ENCODE results near the gene LDB2.

Gene LDB2

DNA sequence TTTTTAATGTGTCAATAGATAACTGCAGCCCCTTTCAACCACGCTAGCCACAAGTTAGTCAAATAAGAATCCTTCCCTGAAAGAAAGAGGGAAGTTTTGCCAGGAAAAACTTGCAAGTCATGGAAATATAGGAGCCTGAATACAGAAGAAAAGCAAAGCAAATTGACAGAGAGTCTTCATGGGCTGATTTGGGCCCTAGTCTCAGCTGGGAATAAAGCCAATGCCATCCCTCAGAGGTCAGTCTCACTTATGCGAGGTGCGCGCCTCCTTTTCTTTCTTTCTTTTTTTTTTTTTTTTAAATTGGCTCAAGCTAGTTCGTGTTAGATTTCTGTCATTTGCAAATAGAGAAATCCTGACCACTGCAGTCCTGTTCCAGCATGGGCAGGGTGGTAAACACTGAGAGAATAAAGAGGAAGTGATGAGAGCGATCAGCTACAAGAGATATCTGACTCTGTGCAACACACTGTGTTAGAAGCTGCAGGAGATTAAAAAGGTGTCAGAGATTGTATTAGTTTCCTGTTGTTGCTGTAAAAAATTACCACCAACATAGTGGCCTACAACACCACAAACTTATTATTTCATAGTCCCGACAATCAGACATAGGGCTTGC lies 299.7 kb downstream of the LDB2 start:
- Histone ChIP-seq H3K27ac (no peak overlapping the region), H3K9me3 (ENCODE audit: severe bottlenecking) (no peaks in the 10 kb centered on the region), H3K27me3 (ENCODE audit: insufficient read depth, low read depth, severe bottlenecking) (no peaks in the 10 kb centered on the region), H3K4me3 (ENCODE audit: low read depth, low read length) (no peak overlapping the region), H3K36me3 (no peaks in the 10 kb centered on the region)
- no peak for DNase-seq
- TF ChIP-seq, protein P1, sequence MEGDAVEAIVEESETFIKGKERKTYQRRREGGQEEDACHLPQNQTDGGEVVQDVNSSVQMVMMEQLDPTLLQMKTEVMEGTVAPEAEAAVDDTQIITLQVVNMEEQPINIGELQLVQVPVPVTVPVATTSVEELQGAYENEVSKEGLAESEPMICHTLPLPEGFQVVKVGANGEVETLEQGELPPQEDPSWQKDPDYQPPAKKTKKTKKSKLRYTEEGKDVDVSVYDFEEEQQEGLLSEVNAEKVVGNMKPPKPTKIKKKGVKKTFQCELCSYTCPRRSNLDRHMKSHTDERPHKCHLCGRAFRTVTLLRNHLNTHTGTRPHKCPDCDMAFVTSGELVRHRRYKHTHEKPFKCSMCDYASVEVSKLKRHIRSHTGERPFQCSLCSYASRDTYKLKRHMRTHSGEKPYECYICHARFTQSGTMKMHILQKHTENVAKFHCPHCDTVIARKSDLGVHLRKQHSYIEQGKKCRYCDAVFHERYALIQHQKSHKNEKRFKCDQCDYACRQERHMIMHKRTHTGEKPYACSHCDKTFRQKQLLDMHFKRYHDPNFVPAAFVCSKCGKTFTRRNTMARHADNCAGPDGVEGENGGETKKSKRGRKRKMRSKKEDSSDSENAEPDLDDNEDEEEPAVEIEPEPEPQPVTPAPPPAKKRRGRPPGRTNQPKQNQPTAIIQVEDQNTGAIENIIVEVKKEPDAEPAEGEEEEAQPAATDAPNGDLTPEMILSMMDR (IDR thresholded peaks at IDR 0.05; ENCODE audit: low read depth, low read length), result no peak

DNA sequence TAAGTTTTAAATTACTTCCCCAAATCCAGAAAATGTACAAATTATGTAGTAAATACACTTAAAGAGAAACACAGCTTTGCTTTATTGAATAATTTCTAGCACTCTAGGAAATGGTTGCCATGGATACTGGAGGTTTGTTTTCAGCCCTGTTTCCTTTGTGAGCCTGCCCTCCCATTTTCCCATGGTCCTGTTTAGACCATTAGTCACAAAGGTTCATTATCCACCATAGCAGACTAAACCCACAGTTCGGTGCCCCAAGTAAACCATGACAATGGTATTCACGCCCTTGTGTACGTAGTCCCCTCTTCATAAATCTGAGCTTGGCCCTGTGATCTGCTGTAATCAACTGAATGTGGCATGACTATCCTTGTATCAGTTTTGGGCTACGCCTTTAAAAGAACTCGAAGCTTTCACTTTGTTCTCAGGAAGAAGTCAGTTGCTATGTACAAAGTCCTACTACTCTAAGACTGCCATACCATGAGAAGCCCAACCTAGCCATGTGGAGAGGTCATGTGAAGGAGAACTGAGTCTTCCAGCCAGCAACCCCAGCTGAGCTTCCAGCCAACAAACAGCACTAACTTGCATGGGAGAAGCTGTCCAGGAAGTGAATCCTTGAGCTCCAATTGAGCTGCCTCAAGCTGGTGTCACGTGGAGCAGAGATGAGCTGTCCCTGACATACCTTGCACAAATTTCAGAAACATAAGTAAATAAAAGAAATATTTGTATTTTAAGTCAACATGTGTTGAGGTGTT lies 300.4 kb downstream of the LDB2 start:
- no peak for DNase-seq
- TF ChIP-seq, protein P1 (IDR thresholded peaks at IDR 0.05; ENCODE audit: low read depth, low read length), result no peak
- Histone ChIP-seq H3K9me3 (ENCODE audit: severe bottlenecking) (no peaks in the 10 kb centered on the region), H3K27me3 (ENCODE audit: insufficient read depth, low read depth, severe bottlenecking) (no peaks in the 10 kb centered on the region), H3K4me3 (ENCODE audit: low read depth, low read length) (no peak overlapping the region), H3K36me3 (no peaks in the 10 kb centered on the region), H3K27ac (no peak overlapping the region)

DNA sequence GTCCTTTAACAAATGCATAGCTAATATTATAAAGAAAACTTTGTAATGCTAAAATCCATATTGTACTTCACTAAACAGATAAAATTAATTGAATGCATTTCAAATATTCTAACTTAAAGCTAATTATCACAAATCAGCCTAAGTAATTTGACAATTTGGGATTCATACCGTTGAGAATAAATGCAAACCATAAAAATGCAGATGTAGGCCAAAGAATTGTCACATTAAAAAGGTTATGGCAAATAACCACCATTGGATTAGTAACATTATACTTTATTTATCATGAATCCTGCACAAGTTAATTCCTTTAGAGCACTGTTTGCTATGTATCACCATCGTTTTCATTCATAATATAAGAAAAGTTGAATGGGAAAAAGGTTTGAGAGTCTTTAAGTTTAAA lies 301.0 kb downstream of the LDB2 start:
- no peak for DNase-seq
- TF ChIP-seq, protein P1 (IDR thresholded peaks at IDR 0.05; ENCODE audit: low read depth, low read length), result no peak
- Histone ChIP-seq H3K36me3 (no peaks in the 10 kb centered on the region), H3K27me3 (ENCODE audit: insufficient read depth, low read depth, severe bottlenecking) (no peaks in the 10 kb centered on the region), H3K4me3 (ENCODE audit: low read depth, low read length) (no peak overlapping the region), H3K9me3 (ENCODE audit: severe bottlenecking) (no peaks in the 10 kb centered on the region), H3K27ac (no peak overlapping the region)

DNA sequence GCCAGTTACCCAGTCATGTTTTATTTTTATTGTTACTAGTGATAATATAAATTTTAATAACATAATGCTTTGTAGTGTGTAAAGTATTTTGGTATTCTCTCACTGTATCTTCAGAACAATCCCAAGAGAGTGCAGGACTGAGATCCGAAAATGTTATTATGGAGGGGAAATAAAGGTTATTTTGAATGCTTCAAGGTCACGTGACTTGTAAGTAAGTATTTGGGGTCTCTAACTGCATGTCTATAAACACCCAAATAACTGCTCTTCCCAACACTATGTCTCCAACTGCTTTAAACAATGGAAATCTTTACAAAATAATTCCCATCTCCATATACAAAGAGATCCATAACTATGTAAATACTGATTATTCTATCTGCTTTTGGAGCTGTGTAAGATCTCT lies 302.2 kb downstream of the LDB2 start:
- H3K27me3 ChIP-seq (ENCODE audit: insufficient read depth, low read depth, severe bottlenecking), result no peaks in the 10 kb centered on the region
- H3K27ac ChIP-seq, result no peak overlapping the region
- H3K36me3 ChIP-seq, result no peaks in the 10 kb centered on the region
- DNase-seq, result no peak
- no peak overlapping the region for H3K4me3 ChIP-seq (ENCODE audit: low read depth, low read length)
- no peaks in the 10 kb centered on the region for H3K9me3 ChIP-seq (ENCODE audit: severe bottlenecking)
- TF ChIP-seq, protein P1 (IDR thresholded peaks at IDR 0.05; ENCODE audit: low read depth, low read length), result no peak

DNA sequence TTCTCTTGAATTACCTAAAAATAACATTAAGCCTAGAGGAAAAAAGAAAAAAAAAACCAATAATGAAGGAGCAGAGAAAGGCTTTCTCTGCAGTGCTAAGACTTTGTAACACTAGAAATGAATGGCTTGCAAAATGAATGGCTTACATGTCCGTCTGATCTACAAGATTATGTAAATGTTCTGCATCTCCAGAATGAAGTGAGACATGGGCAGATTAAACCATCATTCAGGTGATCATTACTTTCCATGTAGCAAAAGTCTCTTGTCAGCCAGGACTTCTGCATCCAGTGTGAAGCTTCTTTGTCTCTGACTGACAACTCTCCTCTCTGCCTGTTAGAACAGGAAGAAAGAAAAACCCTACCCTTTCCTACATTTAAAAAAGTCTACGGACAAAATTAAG lies 304.3 kb downstream of the LDB2 start:
- Histone ChIP-seq H3K36me3 (no peaks in the 10 kb centered on the region), H3K27ac (no peak overlapping the region), H3K9me3 (ENCODE audit: severe bottlenecking) (no peaks in the 10 kb centered on the region), H3K27me3 (ENCODE audit: insufficient read depth, low read depth, severe bottlenecking) (no peaks in the 10 kb centered on the region), H3K4me3 (ENCODE audit: low read depth, low read length) (no peak overlapping the region)
- DNase-seq, result no peak
- TF ChIP-seq, protein P1 (IDR thresholded peaks at IDR 0.05; ENCODE audit: low read depth, low read length), result no peak
